Subcutaneous abdominal adipose tissue (tissue), 5 donors: ENCODE measurements around the gene KRTAP22-2.

ENCODE experiments used
- H3K27ac ChIP-seq: one replicate; pipeline ENCODE4 v1.7.0; 2013; ENCODE audit warnings: low read depth, mild to moderate bottlenecking, inconsistent platforms, low read length, moderate library complexity
- H3K27me3 ChIP-seq, 5 donors: one replicate each; pipeline ENCODE4 v1.7.0; 2013; ENCODE audit warnings: low read length in 5 of 5, inconsistent platforms in 1 of 5; ENCODE audit not compliant: control insufficient read depth in 5 of 5, insufficient read depth in 4 of 5
- H3K36me3 ChIP-seq, 5 donors: one replicate each; pipeline ENCODE4 v1.7.0; 2013; ENCODE audit warnings: low read length in 5 of 5; ENCODE audit not compliant: control insufficient read depth in 5 of 5, insufficient read depth in 5 of 5
- H3K4me1 ChIP-seq, 5 donors: one replicate each; pipeline ENCODE4 v1.7.0; 2013; ENCODE audit warnings: low read length in 5 of 5, mild to moderate bottlenecking in 3 of 5, moderate library complexity in 1 of 5; ENCODE audit not compliant: control insufficient read depth in 5 of 5, insufficient read depth in 5 of 5
- H3K4me3 ChIP-seq, 5 donors: one replicate each; pipeline ENCODE4 v1.7.0; 2013; ENCODE audit warnings: low read length in 5 of 5, low read depth in 1 of 5
- H3K9ac ChIP-seq, 5 donors: one replicate each; pipeline ENCODE4 v1.7.0; 2013; ENCODE audit warnings: low read length in 5 of 5, mild to moderate bottlenecking in 4 of 5, moderate library complexity in 3 of 5
- H3K9me3 ChIP-seq, 5 donors: one replicate each; pipeline ENCODE4 v1.7.0; 2013; ENCODE audit warnings: low read length in 5 of 5; ENCODE audit not compliant: control insufficient read depth in 5 of 5
- donor health status: healthy.
- donor health status: healthy.
- donor health status: healthy.
- donor health status: healthy.
- donor health status: healthy.

Gene KRTAP22-2

GRCh38 chr21:30615199-30615598 lies 25.0 kb upstream of the KRTAP22-2 start:
- no peaks in the 10 kb centered on the region for H3K4me1 ChIP-seq
- no peak overlapping the region for H3K9ac ChIP-seq
- H3K27me3 ChIP-seq, result no peaks in the 10 kb centered on the region
- no peak overlapping the region for H3K27ac ChIP-seq
- H3K4me3 ChIP-seq, result no peak overlapping the region
- H3K36me3 ChIP-seq, result no peaks in the 10 kb centered on the region
- H3K9me3 ChIP-seq, result peaks cover 0 to 3% (median 0%) of the 10 kb centered on the region in 5 donors

- H3K27ac ChIP-seq, result no peak within 1 kb of the TSS
- H3K4me1 ChIP-seq, result no peaks in the 10 kb centered on the region
- no peaks in the 10 kb centered on the region for H3K27me3 ChIP-seq
- H3K9me3 ChIP-seq, result peaks cover 0 to 3% (median 0%) of the 10 kb centered on the region in 5 donors
- H3K36me3 ChIP-seq, result no peaks in the 10 kb centered on the region
- no peak within 1 kb of the TSS for H3K9ac ChIP-seq
- no peak within 1 kb of the TSS for H3K4me3 ChIP-seq
Observed at GRCh38 chr21:30613836-30614235, 23.6 kb upstream of the KRTAP22-2 start, which contains the start of gene KRTAP6-1. Gene KRTAP6-1, minus strand, starts transcription at chr21:30613930. Its CDS starts 26 bp downstream, at chr21:30613904.

- H3K27ac ChIP-seq, result no peak overlapping the region
- no peaks in the 10 kb centered on the region for H3K36me3 ChIP-seq
- H3K9ac ChIP-seq, result no peak overlapping the region
- no peak overlapping the region for H3K4me3 ChIP-seq
- no peaks in the 10 kb centered on the region for H3K4me1 ChIP-seq
- H3K9me3 ChIP-seq, result peaks cover 0 to 3% (median 0%) of the 10 kb centered on the region in 5 donors
- no peaks in the 10 kb centered on the region for H3K27me3 ChIP-seq
Observed at GRCh38 chr21:30612132-30612531, 21.9 kb upstream of the KRTAP22-2 start.

DNA sequence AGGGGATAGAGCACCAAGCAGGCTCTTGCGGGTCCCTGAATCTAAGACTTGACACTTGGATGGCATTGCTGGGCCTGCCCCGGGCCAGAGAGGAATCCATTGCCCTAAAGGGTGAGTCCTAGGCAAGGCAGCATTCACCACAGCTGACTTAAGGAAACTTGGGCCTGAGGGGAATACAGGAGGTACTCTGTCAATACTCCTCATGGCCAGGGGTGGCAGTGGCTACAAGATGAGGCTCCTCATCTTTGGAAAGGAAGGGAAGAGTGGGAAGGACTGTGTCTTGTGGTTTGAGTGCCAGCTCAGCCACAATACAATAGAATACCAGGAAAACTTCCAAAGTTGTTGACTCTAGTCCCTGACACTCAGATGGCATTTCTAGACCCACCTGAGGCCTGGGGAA lies 15.8 kb upstream of the KRTAP22-2 start:
- Histone ChIP-seq H3K27me3 (no peaks in the 10 kb centered on the region), H3K27ac (no peak overlapping the region), H3K36me3 (no peaks in the 10 kb centered on the region), H3K4me1 (no peaks in the 10 kb centered on the region), H3K9ac (no peak overlapping the region), H3K4me3 (no peak overlapping the region), H3K9me3 (peaks cover 0 to 3% (median 0%) of the 10 kb centered on the region in 5 donors)

DNA sequence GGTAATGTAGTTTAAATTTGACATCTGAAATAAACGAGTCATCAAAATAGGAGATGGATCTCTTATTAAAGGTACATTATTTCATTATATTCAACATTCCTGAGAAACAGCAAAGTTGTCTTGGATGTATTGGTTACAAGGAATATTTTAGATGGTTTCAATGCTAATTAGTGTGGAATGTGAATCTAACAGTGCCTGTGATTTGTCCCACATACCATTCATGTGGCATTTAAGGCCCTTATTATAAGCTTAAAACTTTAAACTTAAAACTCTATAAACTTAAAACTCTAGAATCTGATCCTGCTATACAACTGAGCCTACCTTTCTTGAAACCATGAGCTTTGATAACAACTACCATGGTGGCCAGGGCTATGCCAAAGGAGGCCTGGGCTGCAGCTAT lies 10.6 kb upstream of the KRTAP22-2 start, which contains the start of gene KRTAP22-1:
Gene KRTAP22-1, plus strand, starts transcription at position 301 of the 400 bp plus-strand sequence.
- Histone ChIP-seq H3K27me3 (no peaks in the 10 kb centered on the region), H3K27ac (no peak within 1 kb of the TSS), H3K36me3 (no peaks in the 10 kb centered on the region), H3K9me3 (peaks cover 0 to 3% (median 0%) of the 10 kb centered on the region in 5 donors), H3K9ac (no peak within 1 kb of the TSS), H3K4me3 (no peak within 1 kb of the TSS), H3K4me1 (no peaks in the 10 kb centered on the region)

DNA sequence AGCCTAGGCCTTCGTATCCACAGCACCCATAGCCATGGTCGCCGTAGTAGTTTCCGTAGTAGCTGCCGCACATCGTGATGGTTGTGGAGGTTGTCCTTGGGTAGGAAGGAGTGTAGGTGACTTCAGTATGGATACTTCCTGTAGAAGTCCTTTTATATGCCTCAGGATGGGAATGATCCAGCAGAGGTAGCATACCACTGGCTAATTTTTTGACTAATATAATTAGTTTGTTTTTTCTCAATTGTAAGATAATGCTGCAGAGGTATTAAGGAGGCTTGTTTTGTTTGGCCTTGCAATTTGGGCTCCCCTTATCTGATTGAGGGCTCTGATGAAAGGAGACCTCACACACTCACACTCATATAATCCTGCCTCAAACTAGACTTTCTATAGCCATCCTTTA lies 8.6 kb upstream of the KRTAP22-2 start, which contains the start of gene KRTAP6-2:
Gene KRTAP6-2, minus strand, starts transcription at position 101 of the 400 bp plus-strand sequence. Its CDS starts 28 bp downstream, at position 73.
- no peaks in the 10 kb centered on the region for H3K27me3 ChIP-seq
- H3K9me3 ChIP-seq, result peaks cover 0 to 3% (median 0%) of the 10 kb centered on the region in 5 donors
- no peaks in the 10 kb centered on the region for H3K36me3 ChIP-seq
- no peak within 1 kb of the TSS for H3K27ac ChIP-seq
- no peaks in the 10 kb centered on the region for H3K4me1 ChIP-seq
- H3K4me3 ChIP-seq, result no peak within 1 kb of the TSS
- H3K9ac ChIP-seq, result no peak within 1 kb of the TSS

GRCh38 chr21:30592140-30592539 lies 1.9 kb upstream of the KRTAP22-2 start, which contains the start of gene KRTAP6-3:
Gene KRTAP6-3, plus strand, starts transcription at chr21:30592440. Its CDS starts 6 bp downstream, at chr21:30592446.
- Histone ChIP-seq H3K9ac (no peak within 1 kb of the TSS), H3K4me1 (no peaks in the 10 kb centered on the region), H3K9me3 (no peaks in the 10 kb centered on the region), H3K27me3 (no peaks in the 10 kb centered on the region), H3K36me3 (no peaks in the 10 kb centered on the region), H3K4me3 (no peak within 1 kb of the TSS), H3K27ac (no peak within 1 kb of the TSS)

DNA sequence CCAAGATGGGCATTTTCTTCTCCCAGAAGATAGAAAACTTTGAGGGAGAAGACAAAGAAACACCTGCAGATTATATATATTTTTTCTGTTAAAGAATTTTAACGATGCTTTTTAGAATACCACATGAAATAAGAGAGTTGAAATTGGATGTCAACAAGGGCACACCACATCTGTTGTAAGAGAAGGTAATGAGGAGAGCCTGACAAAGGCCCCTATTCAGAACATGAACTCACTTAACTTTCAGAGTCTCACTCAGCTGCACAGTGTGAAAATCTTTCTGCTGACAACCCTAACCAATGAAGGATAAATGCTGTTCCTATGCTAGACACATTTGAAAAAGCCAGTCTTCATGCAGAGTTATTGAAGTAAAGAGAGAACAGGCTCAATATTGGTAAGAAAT lies 7.3 kb downstream of the KRTAP22-2 start:
- H3K9me3 ChIP-seq, result peaks cover 0 to 4% (median 0%) of the 10 kb centered on the region in 5 donors
- H3K27me3 ChIP-seq, result no peaks in the 10 kb centered on the region
- no peak overlapping the region for H3K27ac ChIP-seq
- H3K4me3 ChIP-seq, result no peak overlapping the region
- H3K9ac ChIP-seq, result no peak overlapping the region
- no peaks in the 10 kb centered on the region for H3K36me3 ChIP-seq
- H3K4me1 ChIP-seq, result no peaks in the 10 kb centered on the region

DNA sequence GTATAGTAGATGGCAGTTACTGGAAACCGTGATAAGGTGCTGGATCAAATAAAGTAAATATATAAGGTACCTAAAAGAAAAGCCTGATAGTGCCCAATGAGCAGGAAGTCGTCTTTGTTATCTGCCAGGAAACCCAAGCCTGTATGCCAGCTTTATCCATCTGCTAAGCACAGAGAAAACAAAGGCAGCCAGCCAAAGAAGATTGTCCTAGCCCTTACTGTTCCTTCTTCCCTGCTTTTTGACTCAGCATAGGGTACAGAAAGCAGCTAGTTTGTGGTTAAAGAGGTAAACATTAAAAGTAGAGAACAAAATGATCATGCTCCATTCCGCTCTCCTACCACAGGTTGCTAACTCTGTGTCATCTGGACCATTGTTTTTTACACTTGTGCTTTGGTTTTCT lies 10.1 kb downstream of the KRTAP22-2 start:
- Histone ChIP-seq H3K27me3 (no peaks in the 10 kb centered on the region), H3K9me3 (peaks cover 0 to 4% (median 0%) of the 10 kb centered on the region in 5 donors), H3K4me1 (no peaks in the 10 kb centered on the region)

DNA sequence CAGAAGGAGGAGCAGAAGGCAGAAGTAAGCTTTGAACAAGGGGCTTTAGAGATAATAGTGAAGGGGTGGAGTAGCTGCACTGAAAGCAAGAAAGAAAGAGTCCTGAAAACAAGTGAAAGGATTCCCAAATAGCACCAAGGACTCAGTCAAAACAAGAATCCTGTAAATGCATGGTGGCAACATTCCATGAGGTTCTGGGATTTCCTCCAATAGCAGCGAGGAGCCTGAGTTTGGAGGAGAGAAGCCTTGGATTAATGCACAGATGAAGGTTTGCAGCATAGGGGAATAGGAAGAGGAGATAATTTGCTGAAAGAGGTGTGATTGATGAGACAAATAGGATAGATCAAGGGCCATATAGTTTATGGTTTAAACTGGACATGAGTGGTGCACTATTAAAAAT lies 10.9 kb downstream of the KRTAP22-2 start:
- H3K9ac ChIP-seq, result no peak overlapping the region
- H3K4me3 ChIP-seq, result no peak overlapping the region
- H3K4me1 ChIP-seq, result no peaks in the 10 kb centered on the region
- H3K36me3 ChIP-seq, result no peaks in the 10 kb centered on the region
- H3K27me3 ChIP-seq, result no peaks in the 10 kb centered on the region
- H3K27ac ChIP-seq, result no peak overlapping the region
- H3K9me3 ChIP-seq, result no peaks in the 10 kb centered on the region

More for the DNA sequence above, 10.1 kb downstream of the KRTAP22-2 start:
- H3K9ac ChIP-seq, result no peak overlapping the region
- H3K4me3 ChIP-seq, result no peak overlapping the region
- no peaks in the 10 kb centered on the region for H3K36me3 ChIP-seq
- no peak overlapping the region for H3K27ac ChIP-seq
